ENCODE results near the gene CRELD2.

CRELD2 gene

DNA sequence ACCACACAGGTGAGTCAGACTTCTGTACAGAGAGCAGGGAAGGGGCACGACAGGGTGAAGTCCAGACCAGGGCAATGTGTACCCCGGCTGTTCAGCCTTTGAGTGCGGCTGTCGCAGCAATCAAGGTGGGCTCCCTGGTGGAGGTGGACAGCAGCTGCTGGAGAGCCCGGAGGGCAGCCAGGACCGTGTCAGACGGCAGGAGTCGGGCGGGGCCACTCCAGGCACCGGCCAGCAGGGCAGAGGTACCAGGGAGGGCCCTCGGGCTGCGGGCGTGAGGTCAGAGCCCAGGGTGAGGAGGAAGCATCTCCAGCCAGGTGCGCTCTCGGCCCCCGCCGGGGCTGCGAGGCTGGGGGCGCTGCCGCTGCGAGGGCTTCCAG, 41.3 kb downstream of the CRELD2 start (continued):
- TF ChIP-seq KLF1 (tag by site-specific recombination; IDR thresholded peaks at IDR 0.05) (peak; percentile 23), TCF7L2 (IDR thresholded peaks at IDR 0.05; ENCODE audit: borderline replicate concordance, low read depth, low read length) (no peak), ZNF416 (tag by site-specific recombination; IDR thresholded peaks at IDR 0.05) (no peak), PRDM6 (tag by site-specific recombination; IDR thresholded peaks at IDR 0.05) (no peak), KLF16 (tag by site-specific recombination; IDR thresholded peaks at IDR 0.05) (no peak), ZNF157 (tag by site-specific recombination; IDR thresholded peaks at IDR 0.05) (no peak), ZNF610 (tag by site-specific recombination; IDR thresholded peaks at IDR 0.05; ENCODE audit: borderline replicate concordance) (no peak), ZNF623 (tag by site-specific recombination; IDR thresholded peaks at IDR 0.05) (no peak), ZNF629 (tag by site-specific recombination; IDR thresholded peaks at IDR 0.05) (no peak), ZNF248 (tag by site-specific recombination; IDR thresholded peaks at IDR 0.05) (no peak), ZBTB7A (tag by site-specific recombination; IDR thresholded peaks at IDR 0.05; ENCODE audit: low read depth) (0 out of 2 replicates have a peak, but pooled peaks have one; percentile 27), RBAK (tag by site-specific recombination; IDR thresholded peaks at IDR 0.05) (no peak), YY2 (tag by site-specific recombination; IDR thresholded peaks at IDR 0.05) (no peak), ZNF837 (tag by site-specific recombination; IDR thresholded peaks at IDR 0.05) (no peak), GLIS2 (tag by site-specific recombination; IDR thresholded peaks at IDR 0.05) (no peak), EGR2 (tag by site-specific recombination; IDR thresholded peaks at IDR 0.05; ENCODE audit: low read depth) (no peak), ZNF223 (tag by site-specific recombination; IDR thresholded peaks at IDR 0.05) (0 out of 2 replicates have a peak, but pooled peaks have one; percentile 16), ZFP3 (tag by site-specific recombination; IDR thresholded peaks at IDR 0.05; ENCODE audit: low read depth) (no peak), ZNF214 (tag by site-specific recombination; IDR thresholded peaks at IDR 0.05; ENCODE audit: borderline replicate concordance) (no peak), PRDM4 (tag by site-specific recombination; IDR thresholded peaks at IDR 0.05) (0 out of 2 replicates have a peak, but pooled peaks have one; percentile 14), ZBTB48 (tag by site-specific recombination; IDR thresholded peaks at IDR 0.05) (peak; percentile 46; the same call in 1 of the 2 replicates), ZNF169 (tag by site-specific recombination; IDR thresholded peaks at IDR 0.05) (0 out of 2 replicates have a peak, but pooled peaks have one; percentile 69), ZNF596 (tag by site-specific recombination; IDR thresholded peaks at IDR 0.05) (no peak), ZNF555 (tag by site-specific recombination; conservative IDR thresholded peaks at IDR 0.05) (no peak), ZBTB8A (tag by site-specific recombination; IDR thresholded peaks at IDR 0.05) (no peak), WT1 (tag by site-specific recombination; IDR thresholded peaks at IDR 0.05) (peak; percentile 9; the same call in 1 of the 2 replicates), ZNF785 (tag by site-specific recombination; IDR thresholded peaks at IDR 0.05) (0 out of 2 replicates have a peak, but pooled peaks have one; percentile 75), REPIN1 (tag by site-specific recombination; IDR thresholded peaks at IDR 0.05; ENCODE audit: low read depth) (no peak; the same call in 1 of the 2 replicates), KLF8 (tag by site-specific recombination; IDR thresholded peaks at IDR 0.05) (no peak), ZNF155 (tag by site-specific recombination; IDR thresholded peaks at IDR 0.05) (no peak), ZNF24 (tag by site-specific recombination; IDR thresholded peaks at IDR 0.05) (no peak), ZNF354C (tag by site-specific recombination; IDR thresholded peaks at IDR 0.05; ENCODE audit: borderline replicate concordance, low read depth) (no peak)
- TF ChIP-seq, protein P1, sequence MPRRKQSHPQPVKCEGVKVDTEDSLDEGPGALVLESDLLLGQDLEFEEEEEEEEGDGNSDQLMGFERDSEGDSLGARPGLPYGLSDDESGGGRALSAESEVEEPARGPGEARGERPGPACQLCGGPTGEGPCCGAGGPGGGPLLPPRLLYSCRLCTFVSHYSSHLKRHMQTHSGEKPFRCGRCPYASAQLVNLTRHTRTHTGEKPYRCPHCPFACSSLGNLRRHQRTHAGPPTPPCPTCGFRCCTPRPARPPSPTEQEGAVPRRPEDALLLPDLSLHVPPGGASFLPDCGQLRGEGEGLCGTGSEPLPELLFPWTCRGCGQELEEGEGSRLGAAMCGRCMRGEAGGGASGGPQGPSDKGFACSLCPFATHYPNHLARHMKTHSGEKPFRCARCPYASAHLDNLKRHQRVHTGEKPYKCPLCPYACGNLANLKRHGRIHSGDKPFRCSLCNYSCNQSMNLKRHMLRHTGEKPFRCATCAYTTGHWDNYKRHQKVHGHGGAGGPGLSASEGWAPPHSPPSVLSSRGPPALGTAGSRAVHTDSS (tag by site-specific recombination; IDR thresholded peaks at IDR 0.05): no peak
- TF ChIP-seq, protein P2, sequence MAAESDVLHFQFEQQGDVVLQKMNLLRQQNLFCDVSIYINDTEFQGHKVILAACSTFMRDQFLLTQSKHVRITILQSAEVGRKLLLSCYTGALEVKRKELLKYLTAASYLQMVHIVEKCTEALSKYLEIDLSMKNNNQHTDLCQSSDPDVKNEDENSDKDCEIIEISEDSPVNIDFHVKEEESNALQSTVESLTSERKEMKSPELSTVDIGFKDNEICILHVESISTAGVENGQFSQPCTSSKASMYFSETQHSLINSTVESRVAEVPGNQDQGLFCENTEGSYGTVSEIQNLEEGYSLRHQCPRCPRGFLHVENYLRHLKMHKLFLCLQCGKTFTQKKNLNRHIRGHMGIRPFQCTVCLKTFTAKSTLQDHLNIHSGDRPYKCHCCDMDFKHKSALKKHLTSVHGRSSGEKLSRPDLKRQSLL (tag by site-specific recombination; IDR thresholded peaks at IDR 0.05): no peak
- TF ChIP-seq, protein P3, sequence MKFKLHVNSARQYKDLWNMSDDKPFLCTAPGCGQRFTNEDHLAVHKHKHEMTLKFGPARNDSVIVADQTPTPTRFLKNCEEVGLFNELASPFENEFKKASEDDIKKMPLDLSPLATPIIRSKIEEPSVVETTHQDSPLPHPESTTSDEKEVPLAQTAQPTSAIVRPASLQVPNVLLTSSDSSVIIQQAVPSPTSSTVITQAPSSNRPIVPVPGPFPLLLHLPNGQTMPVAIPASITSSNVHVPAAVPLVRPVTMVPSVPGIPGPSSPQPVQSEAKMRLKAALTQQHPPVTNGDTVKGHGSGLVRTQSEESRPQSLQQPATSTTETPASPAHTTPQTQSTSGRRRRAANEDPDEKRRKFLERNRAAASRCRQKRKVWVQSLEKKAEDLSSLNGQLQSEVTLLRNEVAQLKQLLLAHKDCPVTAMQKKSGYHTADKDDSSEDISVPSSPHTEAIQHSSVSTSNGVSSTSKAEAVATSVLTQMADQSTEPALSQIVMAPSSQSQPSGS (tag by site-specific recombination; IDR thresholded peaks at IDR 0.05; ENCODE audit: low read depth): no peak

Measured in HEK293 (cell line).